ENCODE data around the gene GAPVD1.

Gene GAPVD1

GRCh38 chr9:125330587-125330986 lies 69.0 kb downstream of the GAPVD1 start:
- H3K27ac ChIP-seq = no peak overlapping the region
- no peak for TF ChIP-seq ZFX (IDR thresholded peaks at IDR 0.05)
- TF ChIP-seq, protein P1, sequence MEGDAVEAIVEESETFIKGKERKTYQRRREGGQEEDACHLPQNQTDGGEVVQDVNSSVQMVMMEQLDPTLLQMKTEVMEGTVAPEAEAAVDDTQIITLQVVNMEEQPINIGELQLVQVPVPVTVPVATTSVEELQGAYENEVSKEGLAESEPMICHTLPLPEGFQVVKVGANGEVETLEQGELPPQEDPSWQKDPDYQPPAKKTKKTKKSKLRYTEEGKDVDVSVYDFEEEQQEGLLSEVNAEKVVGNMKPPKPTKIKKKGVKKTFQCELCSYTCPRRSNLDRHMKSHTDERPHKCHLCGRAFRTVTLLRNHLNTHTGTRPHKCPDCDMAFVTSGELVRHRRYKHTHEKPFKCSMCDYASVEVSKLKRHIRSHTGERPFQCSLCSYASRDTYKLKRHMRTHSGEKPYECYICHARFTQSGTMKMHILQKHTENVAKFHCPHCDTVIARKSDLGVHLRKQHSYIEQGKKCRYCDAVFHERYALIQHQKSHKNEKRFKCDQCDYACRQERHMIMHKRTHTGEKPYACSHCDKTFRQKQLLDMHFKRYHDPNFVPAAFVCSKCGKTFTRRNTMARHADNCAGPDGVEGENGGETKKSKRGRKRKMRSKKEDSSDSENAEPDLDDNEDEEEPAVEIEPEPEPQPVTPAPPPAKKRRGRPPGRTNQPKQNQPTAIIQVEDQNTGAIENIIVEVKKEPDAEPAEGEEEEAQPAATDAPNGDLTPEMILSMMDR (conservative IDR thresholded peaks at IDR 0.05) = no peak

DNA sequence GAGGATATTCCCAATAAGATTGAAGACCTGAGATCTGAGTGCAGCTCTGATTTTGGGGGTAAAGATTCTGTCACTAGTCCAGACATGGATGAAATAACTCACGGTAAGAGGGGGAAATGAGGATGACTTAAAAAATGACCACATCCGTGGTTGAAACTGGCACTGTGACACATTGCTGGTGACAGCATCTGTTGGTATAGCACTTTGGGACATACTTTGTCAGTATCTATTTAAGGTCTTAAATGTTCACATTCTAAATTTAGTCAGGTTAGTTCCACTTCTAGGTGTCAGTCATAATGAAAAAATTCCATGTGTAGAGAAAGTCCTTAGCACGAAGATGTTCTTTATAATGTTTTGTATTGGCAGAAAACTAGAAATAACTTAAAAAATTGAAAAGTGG lies 70.9 kb downstream of the GAPVD1 start:
- TF ChIP-seq, protein P1 (conservative IDR thresholded peaks at IDR 0.05) = no peak
- TF ChIP-seq ZFX (IDR thresholded peaks at IDR 0.05) = no peak

GRCh38 chr9:125337236-125337635 lies 75.6 kb downstream of the GAPVD1 start:
- TF ChIP-seq, protein P1 (conservative IDR thresholded peaks at IDR 0.05) = no peak
- no peak for TF ChIP-seq ZFX (IDR thresholded peaks at IDR 0.05)
- no peak overlapping the region for H3K27ac ChIP-seq

More for the DNA sequence above, 70.9 kb downstream of the GAPVD1 start:
- H3K27ac ChIP-seq = no peak overlapping the region

GRCh38 chr9:125338929-125339328 lies 77.3 kb downstream of the GAPVD1 start:
- H3K27ac ChIP-seq = no peak overlapping the region
- TF ChIP-seq ZFX (IDR thresholded peaks at IDR 0.05) = no peak
- TF ChIP-seq, protein P1 (conservative IDR thresholded peaks at IDR 0.05) = no peak

DNA sequence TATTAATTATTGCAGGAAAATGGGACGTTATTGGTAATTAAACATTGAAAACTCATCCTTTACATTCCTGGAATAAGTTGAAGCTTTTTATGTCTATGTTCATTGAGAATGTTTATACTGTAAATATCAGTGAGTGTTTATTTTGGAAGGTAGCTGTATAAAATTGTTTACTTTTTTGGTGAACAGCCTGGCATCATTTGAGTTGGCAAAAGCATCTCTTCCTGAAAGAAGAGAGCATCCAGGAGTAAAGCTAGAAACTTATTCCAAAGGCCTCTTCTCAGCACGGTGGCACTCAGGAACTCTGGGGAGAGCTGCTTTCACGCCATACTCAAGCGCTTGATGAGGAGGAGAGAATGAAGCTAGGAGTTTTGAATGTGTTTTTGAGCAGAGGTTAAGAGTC lies 79.9 kb downstream of the GAPVD1 start:
- no peak for TF ChIP-seq ZFX (IDR thresholded peaks at IDR 0.05)
- TF ChIP-seq, protein P1 (conservative IDR thresholded peaks at IDR 0.05) = no peak
- no peak overlapping the region; the same call in 1 of the 2 replicates for H3K27ac ChIP-seq

- TF ChIP-seq ZFX (IDR thresholded peaks at IDR 0.05) = no peak
- TF ChIP-seq, protein P1 (conservative IDR thresholded peaks at IDR 0.05) = no peak; the same call in 1 of the 2 replicates
- no peak overlapping the region for H3K27ac ChIP-seq
Measured at GRCh38 chr9:125343518-125344275, 82.1 kb downstream of the GAPVD1 start.

- no peak for TF ChIP-seq ZFX (IDR thresholded peaks at IDR 0.05)
- TF ChIP-seq, protein P1 (conservative IDR thresholded peaks at IDR 0.05) = no peak
Measured at GRCh38 chr9:125346080-125346732, 84.6 kb downstream of the GAPVD1 start.

More at GRCh38 chr9:125346080-125346732, 84.6 kb downstream of the GAPVD1 start:
- H3K27ac ChIP-seq = no peak overlapping the region
